ENCODE measurements around the gene GPD1. TPM values are rescaled to one million over a fixed set of nuclear protein-coding genes. Genes with fewer than 3 reads are reported as not detected.
A peak's percentile ranks its signal among the peaks of the same experiment; 100 is the strongest.

GPD1 gene
- total RNA-seq, 1 experiment from 2014 or later: 1.6 TPM

DNA sequence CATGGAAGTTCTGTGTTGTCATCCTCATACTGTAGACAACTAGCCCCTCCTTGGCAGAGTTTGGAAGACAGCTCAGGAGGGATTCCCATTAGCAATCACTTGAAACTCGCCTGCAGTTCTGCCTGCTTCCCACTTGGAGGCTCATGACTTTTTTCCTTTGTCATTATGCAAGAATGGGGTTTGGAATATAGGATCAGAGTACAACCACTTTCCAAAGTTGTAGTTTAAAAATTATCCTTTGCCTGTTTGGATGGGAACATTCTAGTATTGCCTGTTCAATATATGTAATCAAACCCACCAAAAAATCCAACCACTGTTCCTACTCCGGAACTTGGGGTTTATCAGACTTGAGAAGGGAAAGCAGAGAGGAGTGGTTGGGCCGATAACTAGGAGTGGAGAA lies 2.1 kb upstream of the GPD1 start:
- Histone ChIP-seq H2AFZ (ENCODE audit: low read depth, low read length, poor library complexity, severe bottlenecking) (no peak overlapping the region), H3K9ac (ENCODE audit: low read length) (no peak overlapping the region), H3K36me3 (ENCODE audit: control insufficient read depth in 1 of 2, insufficient read depth in 2 of 2, low read length in 2 of 2) (peaks cover 25 to 26% of the 10 kb centered on the region in 2 experiments; a peak in 3 of 4 replicates), H3K27ac (ENCODE audit: low read depth, low read length) (no peak overlapping the region), H3K9me2 (ENCODE audit: insufficient read depth) (no peaks in the 10 kb centered on the region), H3K4me3 (replicated peaks in 1 of 2; ENCODE audit: low read depth in 1 of 2, low read length in 2 of 2) (no peak overlapping the region), H3K9me3 (ENCODE audit: control insufficient read depth in 1 of 2, insufficient read depth in 1 of 2, low read depth in 1 of 2, low read length in 2 of 2) (no peaks in the 10 kb centered on the region), H3K4me2 (ENCODE audit: low read length) (no peak overlapping the region), H3K27me3 (ENCODE audit: insufficient read depth, low read length) (no peaks in the 10 kb centered on the region), H4K20me1 (ENCODE audit: insufficient read depth) (no peaks in the 10 kb centered on the region), H3K4me1 (ENCODE audit: control insufficient read depth in 1 of 2, insufficient read depth in 2 of 2, low read length in 2 of 2) (peaks cover 10 to 13% of the 10 kb centered on the region in 2 experiments), H3K79me2 (ENCODE audit: insufficient read depth, low read length) (no peaks in the 10 kb centered on the region)
- TF ChIP-seq FOSL1 (IDR thresholded peaks at IDR 0.05; ENCODE audit: low read depth) (no peak), RAD21 (IDR thresholded peaks at IDR 0.05; ENCODE audit: low read depth) (peak; percentile 48), SIN3A (IDR thresholded peaks at IDR 0.05; ENCODE audit: low read depth) (no peak)
- TF ChIP-seq, protein P1, sequence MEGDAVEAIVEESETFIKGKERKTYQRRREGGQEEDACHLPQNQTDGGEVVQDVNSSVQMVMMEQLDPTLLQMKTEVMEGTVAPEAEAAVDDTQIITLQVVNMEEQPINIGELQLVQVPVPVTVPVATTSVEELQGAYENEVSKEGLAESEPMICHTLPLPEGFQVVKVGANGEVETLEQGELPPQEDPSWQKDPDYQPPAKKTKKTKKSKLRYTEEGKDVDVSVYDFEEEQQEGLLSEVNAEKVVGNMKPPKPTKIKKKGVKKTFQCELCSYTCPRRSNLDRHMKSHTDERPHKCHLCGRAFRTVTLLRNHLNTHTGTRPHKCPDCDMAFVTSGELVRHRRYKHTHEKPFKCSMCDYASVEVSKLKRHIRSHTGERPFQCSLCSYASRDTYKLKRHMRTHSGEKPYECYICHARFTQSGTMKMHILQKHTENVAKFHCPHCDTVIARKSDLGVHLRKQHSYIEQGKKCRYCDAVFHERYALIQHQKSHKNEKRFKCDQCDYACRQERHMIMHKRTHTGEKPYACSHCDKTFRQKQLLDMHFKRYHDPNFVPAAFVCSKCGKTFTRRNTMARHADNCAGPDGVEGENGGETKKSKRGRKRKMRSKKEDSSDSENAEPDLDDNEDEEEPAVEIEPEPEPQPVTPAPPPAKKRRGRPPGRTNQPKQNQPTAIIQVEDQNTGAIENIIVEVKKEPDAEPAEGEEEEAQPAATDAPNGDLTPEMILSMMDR (IDR thresholded peaks at IDR 0.05 in 2 of 3, conservative IDR thresholded peaks at IDR 0.05 in 1 of 3; ENCODE audit: borderline replicate concordance in 1 of 3, insufficient read depth in 1 of 3, low read depth in 2 of 3, low read length in 2 of 3): peak; percentile 46 to 60 (median 53); a peak in 5 of 6 replicates
- BruUV-seq (replicated peaks): no TSS peak
- CTCF ChIA-PET: interaction anchor here (1.8 to 2.7 kb wide), 3 partner anchors 10 to 74 kb away, joined by 4 to 24 read pairs (median 11); partner anchors contain the start of gene COX14
- POLR2A ChIA-PET: interaction anchor here (2.2 kb wide), 1 partner anchor 10 kb away, joined by 7 read pairs; the partner anchor contains the start of gene COX14
- intact Hi-C loops (cut with micrococcal nuclease): no loop called here
- ATAC-seq: peak; percentile 48
- DNase-seq (ENCODE audit: low read depth, low spot score): peak; percentile 27
- RAD21 ChIA-PET (ENCODE audit: low non-redundant PET in 1 of 2, low total read pairs in 2 of 2, uncharacterized antibody in 2 of 2, unreplicated experiment in 2 of 2): interaction anchor here in 1 of 2 experiments (0.8 kb wide), 1 partner anchor 74 kb away, joined by 3 read pairs; no protein-coding TSS in a partner anchor

DNA sequence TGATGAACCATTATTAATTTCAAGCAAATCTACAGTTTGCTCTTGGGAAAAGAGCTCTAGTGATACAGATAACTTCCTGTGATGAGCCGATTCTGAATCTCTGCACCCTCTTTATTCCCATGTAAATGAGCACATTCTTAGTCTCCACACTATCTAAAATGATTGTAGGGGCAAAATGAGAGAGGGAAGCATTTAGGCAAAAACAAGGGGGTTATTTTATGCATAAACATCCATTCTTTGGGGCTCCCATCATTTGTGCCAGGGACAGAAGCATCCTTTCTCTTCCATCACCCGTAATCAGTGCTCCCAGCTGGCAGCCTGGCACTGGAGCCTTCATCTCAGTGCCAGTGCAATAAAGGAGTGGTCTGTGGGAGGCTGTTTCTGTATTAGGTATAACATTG lies 1.7 kb upstream of the GPD1 start:
- ChIA-PET CTCF (interaction anchor here (1.8 to 2.7 kb wide), 3 partner anchors 9 to 74 kb away, joined by 4 to 24 read pairs (median 11); partner anchors contain the start of gene COX14), POLR2A (interaction anchor here (2.2 kb wide), 1 partner anchor 10 kb away, joined by 7 read pairs; the partner anchor contains the start of gene COX14), RAD21 (ENCODE audit: low non-redundant PET in 1 of 2, low total read pairs in 2 of 2, uncharacterized antibody in 2 of 2, unreplicated experiment in 2 of 2) (no interaction called here)
- Histone ChIP-seq H3K9me2 (ENCODE audit: insufficient read depth) (no peaks in the 10 kb centered on the region), H3K36me3 (ENCODE audit: control insufficient read depth in 1 of 2, insufficient read depth in 2 of 2, low read length in 2 of 2) (peaks cover 22% of the 10 kb centered on the region in 2 experiments; a peak in 3 of 4 replicates), H3K9me3 (ENCODE audit: control insufficient read depth in 1 of 2, insufficient read depth in 1 of 2, low read depth in 1 of 2, low read length in 2 of 2) (no peaks in the 10 kb centered on the region), H3K27ac (ENCODE audit: low read depth, low read length) (no peak overlapping the region), H3K4me2 (ENCODE audit: low read length) (no peak overlapping the region), H3K79me2 (ENCODE audit: insufficient read depth, low read length) (no peaks in the 10 kb centered on the region), H3K9ac (ENCODE audit: low read length) (no peak overlapping the region), H3K4me1 (ENCODE audit: control insufficient read depth in 1 of 2, insufficient read depth in 2 of 2, low read length in 2 of 2) (peaks cover 10 to 13% of the 10 kb centered on the region in 2 experiments), H3K4me3 (replicated peaks in 1 of 2; ENCODE audit: low read depth in 1 of 2, low read length in 2 of 2) (no peak overlapping the region), H3K27me3 (ENCODE audit: insufficient read depth, low read length) (no peaks in the 10 kb centered on the region), H2AFZ (ENCODE audit: low read depth, low read length, poor library complexity, severe bottlenecking) (no peak overlapping the region), H4K20me1 (ENCODE audit: insufficient read depth) (no peaks in the 10 kb centered on the region)
- intact Hi-C loops (cut with micrococcal nuclease): no loop called here
- no peak for ATAC-seq
- TF ChIP-seq, protein P1 (IDR thresholded peaks at IDR 0.05 in 2 of 3, conservative IDR thresholded peaks at IDR 0.05 in 1 of 3; ENCODE audit: borderline replicate concordance in 1 of 3, insufficient read depth in 1 of 3, low read depth in 2 of 3, low read length in 2 of 3): no peak
- TF ChIP-seq SRF (IDR thresholded peaks at IDR 0.05; ENCODE audit: low read depth) (no peak), TCF7L2 (IDR thresholded peaks at IDR 0.05; ENCODE audit: borderline replicate concordance, extremely low read depth, insufficient read depth, insufficient read length) (no peak), EZH2phosphoT487 (IDR thresholded peaks at IDR 0.05; ENCODE audit: borderline replicate concordance) (no peak), POLR2AphosphoS5 (IDR thresholded peaks at IDR 0.05; ENCODE audit: low read depth, low read length) (no peak), CBX3 (IDR thresholded peaks at IDR 0.05; ENCODE audit: low read depth) (no peak)
- no peak for DNase-seq (ENCODE audit: low read depth, low spot score)
- BruUV-seq (replicated peaks): no TSS peak

Data from HCT116 (cell line).